ENCODE results near the gene CABCOCO1. TPM values are rescaled to one million over a fixed set of nuclear protein-coding genes. Genes with fewer than 3 reads are reported as not detected.

The CABCOCO1 gene
- total RNA-seq, 1 experiment from 2014 or later: 0.91 TPM

DNA sequence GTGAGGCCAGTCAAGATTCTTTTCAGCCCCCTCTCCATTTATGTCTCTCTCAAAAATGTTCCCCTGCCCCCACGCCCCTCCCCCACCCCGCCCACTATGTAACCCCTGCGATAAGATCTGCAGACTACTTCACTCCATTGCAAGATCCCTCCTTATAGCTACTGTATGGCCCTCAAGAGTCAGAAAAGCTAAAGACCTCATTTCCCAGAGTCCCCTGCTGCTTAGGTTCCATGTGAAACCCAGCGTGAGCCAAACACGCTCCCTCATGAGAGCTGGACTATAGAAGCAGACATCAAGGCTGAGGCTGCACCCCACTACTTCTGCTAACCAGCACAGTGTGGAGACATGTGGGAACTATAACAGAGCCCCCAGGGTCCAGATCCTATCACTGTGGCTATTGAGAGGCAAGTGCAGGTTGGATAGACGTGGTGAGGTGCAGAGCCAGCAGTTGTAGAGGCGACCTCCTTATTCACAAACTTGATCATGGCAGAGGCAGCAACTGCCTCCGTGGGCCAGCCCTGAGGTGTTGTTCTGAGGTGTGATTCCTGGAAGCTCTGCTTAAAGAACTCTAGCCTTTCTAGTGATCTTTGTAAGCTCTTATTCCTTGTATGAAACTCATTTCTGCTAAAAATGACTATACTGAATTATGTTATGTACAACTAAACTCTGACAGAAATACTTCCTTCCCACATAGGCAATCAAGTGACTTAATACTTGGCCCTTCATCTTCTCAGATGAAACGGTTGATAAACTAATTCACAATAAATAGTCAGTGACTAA is 121.8 kb downstream of the CABCOCO1 start:
- no peak for DNase-seq (ENCODE audit: low spot score)

DNA sequence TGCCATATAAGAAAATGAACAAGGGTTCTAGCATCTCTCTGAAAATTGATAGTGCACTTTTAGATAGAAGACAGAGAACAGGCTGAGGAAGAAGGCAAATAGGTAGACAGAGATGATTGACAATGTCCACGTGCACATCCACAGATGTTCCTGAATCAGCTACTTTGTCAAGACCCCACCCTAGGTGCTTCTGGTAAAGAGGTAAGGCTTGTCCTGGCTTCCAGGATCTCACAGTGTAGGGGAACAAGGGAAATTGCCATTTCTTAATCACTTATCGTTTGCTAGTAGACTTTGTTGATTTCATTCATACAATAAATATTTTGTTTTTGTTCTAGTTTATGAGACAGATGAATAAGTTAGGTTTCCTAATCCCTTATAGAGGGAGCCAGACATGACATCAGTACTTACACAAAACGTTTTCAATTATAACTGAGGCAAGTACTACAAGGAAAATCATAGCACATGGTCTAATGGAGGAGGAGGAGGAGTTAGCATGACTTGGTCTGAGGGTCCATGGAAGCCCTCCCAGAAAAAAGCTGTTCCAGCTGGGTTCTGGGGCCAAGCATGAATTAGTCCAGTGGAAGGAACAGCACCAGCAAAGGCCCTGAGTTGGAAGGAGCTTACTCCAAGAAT is 122.9 kb downstream of the CABCOCO1 start:
- no peak for DNase-seq (ENCODE audit: low spot score)

DNA sequence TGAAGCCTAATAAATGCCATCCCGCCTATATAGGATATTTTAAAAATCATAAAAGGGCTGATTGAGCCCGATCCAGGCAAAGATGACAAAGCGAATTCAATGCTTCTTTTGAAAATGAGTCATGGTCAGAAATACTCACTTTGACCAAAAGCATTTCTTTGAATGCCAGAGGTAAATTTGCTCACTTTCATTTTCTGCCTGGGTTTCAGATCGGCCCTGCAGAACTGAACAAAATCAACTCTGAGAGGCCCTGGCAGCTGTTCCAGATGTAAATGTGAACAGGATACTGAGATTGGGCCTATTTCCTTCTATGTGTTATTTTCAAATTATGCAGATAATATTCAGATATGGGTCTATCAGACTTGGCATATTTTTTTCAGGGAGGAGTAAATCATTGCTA is 124.0 kb downstream of the CABCOCO1 start:
- DNase-seq (ENCODE audit: low spot score): peak; percentile 71

DNA sequence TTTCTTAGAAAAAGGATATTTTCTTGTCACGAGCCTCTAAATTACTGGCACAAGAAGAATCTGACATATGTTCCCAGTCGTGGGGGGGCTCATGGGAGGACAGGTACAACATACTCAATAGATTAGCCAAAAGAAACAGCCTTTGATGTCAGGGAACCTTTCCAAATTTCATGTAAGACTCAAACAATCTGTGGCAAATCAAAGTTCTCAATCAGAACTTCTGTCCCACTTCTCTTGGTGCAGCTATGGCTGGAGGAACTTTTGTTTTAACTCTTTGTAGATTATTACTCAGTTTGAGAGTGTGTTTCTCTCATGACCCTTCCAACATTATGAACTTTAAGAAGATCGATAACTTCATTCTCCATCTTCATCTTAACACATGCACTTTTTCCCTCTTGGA is 124.4 kb downstream of the CABCOCO1 start:
- no peak for DNase-seq (ENCODE audit: low spot score)

DNA sequence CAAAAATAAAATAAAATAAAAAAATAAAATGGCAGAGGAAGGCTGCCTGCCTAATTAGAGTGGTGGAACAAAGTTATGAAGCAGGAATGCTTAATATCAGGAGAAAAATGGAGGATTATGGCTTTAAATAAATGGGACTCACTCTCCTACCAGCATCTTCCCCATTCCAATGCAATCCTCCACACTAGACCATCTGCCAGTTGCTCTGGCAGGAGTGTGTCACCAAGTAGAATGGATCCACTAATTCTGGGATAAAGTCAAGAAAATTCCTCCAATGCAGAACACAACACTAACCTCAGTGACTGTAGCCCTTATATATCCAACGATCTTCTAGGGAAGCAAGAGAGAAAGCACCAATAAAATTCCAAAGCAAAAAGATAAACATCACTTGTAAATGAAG is 126.3 kb downstream of the CABCOCO1 start:
- no peak for DNase-seq (ENCODE audit: low spot score)

DNA sequence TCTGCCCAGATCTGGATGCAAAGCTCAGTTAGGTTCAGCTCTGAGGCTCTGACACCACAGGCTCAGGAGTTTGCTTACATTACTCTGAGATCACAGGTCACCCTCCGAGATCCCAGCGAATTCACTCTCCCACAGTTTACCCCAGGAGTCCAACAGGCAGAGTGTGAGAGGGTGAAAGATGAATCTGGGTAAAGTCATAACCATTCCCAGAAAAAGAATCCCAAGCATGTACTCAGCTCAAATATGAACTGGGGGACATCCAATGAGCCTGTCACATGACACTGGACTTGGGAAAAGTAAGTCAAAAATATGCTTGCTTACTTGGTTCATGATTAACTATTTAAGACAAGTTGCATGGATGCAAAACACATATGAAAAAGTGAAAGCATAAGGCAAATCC is 128.5 kb downstream of the CABCOCO1 start:
- no peak for DNase-seq (ENCODE audit: low spot score)

DNA sequence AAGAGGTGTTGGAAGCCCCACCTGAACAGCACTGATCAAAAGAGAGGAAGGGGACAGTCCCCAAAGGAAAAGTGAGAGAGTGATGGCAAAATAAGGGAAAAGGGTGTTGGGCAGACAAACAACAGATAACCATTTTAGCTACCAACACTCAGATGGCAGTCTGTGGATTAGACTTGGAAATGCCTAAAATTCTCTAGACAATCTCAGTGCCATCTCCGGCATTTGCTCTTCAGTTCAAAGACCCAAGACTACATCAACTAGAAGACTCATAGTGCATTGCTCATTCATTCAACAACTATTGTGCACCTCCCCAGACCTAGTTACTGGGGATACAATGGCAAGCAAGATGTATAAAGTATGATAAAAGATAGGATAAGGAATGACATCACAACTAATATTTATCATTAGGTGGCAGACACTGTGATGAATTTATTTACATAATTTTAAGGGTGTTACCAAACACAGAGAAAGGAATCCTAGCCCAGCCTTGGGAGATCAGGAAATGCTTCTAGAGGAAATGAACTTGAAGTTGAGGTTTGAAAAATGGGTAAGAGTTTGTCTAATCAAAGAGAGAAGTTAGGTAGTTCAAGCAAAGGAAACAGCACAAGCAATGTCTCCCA is 129.5 kb downstream of the CABCOCO1 start:
- no peak for DNase-seq (ENCODE audit: low spot score)

DNA sequence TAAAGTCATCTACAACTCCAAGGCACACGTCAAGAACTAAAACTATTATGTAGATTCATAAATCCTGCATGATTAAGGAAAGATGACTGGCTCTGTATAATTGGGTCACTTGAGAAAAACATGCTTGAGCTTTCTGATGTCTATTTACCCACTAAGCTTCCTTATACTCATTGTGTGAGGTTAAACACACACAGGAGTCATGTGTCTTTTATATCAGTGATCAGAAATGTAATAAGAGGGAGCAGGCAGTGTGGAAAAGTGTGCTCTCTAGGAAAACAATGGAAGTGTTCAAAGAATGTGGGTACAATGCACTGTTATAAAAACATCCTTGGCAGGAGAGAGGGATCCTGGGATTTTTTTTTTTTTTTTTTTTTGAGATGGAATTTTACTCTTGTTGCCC is 130.2 kb downstream of the CABCOCO1 start:
- no peak for DNase-seq (ENCODE audit: low spot score)

DNA sequence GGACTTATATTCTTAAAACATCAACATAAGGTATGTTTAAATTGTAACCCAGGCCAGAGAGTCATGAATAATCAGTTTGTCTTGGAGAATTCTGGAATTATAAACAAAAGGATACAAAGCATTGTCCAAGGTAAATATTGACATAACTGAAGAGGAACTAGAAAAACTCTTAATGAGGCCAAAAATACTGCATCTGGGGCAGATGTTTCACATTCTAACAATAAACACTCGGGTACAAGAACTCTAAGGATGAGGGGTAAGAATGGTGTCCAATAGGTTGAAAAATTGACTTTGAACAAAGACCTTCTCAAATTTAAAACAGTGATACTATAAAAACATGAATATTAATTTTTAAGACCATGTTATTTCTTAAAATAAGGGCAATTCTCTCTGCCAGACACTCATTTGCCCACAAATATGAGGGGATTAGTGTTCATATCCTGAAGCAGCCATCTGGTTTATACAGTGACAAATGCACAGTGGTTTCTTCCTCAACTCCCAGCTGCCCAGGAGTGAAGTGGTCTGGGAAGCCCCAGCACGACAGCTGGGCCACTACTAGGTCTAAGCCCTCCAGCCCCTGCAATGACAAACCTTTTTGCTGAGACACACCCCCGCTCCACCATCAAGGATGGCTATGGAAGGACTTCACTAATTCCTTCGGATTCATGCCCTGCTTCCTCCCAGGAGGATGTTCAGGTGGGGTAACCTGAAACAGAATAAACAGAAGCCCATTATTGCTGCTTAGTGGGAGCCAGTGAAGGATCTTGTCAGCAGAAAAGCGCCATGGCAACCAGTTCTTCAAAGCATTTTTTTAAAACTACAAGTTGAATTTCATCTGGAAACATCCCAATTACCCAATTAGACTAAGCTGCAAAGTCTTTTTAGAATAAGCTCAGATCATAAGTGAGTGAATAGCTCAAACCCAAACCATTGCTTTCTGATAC is 131.3 kb downstream of the CABCOCO1 start:
- peak; percentile 34 for DNase-seq (ENCODE audit: low spot score)

DNA sequence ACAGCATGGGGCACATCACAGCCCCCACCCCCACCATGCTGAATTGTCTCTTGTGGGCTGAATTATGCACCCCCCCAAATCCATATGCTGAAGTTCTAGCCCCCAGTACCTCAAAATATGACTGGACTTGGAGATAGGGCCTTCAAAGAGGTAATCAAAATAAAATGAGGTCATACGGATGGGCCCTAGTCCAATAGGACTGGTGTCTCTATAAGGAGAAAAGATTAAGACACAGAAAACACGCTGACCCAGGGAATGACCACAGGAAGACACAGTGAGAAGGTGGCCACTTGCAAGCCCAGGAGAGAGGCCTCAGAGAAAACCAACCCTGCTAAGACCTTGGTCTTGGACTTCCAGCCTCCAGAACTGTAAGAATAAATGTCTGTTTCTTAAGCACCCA is 132.4 kb downstream of the CABCOCO1 start:
- no peak for DNase-seq (ENCODE audit: low spot score)

DNA sequence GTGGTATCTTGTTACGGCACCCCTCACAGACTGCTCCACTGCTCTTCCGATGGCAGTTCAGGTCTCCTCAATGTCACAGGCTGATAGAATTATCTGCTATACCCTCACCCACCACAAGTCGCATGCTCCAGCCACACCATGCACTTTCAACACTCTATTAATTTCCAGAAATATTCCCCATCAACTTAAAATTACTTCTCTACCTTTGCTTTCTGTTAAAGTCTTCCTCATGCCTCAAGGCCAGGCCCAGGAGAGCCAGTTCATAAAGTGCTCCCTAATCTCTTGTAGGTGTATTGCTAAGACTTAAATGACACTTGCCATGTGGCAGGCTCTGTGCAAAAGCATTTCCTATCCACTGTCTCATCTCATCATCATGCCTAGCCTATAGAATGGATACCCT is 132.8 kb downstream of the CABCOCO1 start:
- no peak for DNase-seq (ENCODE audit: low spot score)

DNA sequence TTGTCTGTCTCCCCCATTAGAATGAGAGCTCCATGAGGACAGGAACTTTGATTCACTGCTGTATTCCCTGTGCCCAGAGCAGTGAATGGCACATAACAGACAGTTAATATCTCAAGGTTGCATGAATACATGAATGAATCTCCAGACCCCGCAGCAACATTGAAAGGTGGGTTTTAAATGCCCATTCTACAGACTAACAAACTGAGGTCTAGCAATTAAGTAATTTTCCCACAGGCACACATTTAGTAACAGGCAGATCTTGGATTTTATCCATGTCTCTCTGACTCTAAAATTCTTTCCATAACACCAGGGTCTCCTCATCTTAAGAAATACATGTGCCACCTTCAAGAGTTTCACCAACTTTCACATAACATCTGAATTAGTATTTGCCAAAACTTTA is 134.1 kb downstream of the CABCOCO1 start:
- no peak for DNase-seq (ENCODE audit: low spot score)

DNA sequence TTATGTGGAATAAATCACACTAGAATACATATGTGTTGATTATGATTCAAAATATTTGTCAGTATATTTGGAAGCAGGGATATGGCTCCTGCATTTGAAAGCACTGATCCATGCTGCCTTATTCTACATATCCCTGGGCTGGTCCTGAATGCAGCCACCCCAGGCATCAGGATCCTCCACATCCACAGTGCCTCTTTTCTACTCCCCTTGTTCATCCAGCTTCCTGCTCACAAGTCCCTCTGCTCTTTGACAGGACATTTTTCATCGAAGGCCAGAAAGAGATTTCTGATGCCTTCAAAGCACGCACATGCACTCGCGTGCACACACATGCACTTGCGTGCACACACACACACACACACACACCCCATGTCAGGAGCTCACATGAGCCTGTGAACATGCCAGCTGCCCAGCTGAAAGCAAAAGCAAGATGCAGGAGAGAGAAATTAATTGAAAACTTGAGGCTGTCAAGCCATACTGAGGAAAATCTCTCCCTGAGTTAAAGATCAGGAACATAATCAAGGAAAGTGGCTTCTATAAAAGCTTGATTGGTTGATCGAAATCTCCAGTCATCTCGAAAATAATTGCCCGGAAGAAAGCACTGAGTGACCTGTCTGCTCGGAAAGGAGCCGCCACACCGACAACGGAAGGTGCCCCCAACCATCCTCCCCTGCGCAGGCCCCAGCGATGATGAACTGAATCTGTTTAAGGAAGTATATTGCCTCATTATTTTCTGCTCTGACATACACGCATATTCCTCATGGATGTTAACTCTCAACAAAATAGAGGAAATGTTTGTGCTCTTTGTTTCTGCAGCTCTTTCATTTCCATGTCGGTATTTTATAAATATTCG is 134.8 kb downstream of the CABCOCO1 start:
- no peak for DNase-seq (ENCODE audit: low spot score)

DNA sequence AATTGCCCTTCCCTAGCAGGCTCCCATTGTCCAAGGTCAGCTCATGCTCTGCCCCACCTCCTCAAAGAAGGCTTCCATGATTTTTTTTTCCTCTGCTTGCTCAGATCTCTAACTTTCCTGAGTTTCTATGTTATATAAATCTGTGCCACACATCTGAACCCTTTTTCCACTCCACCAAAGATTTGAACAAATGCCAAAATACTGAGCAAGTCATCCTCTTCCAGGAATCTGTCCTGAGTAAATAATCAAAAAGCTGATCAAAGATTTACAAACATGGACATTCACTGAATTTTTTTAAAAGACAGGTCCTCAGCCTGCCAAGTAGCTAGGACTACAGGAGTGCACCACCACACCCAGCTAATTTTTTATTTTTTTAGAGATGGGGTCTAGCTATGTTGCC is 136.0 kb downstream of the CABCOCO1 start:
- no peak for DNase-seq (ENCODE audit: low spot score)

DNA sequence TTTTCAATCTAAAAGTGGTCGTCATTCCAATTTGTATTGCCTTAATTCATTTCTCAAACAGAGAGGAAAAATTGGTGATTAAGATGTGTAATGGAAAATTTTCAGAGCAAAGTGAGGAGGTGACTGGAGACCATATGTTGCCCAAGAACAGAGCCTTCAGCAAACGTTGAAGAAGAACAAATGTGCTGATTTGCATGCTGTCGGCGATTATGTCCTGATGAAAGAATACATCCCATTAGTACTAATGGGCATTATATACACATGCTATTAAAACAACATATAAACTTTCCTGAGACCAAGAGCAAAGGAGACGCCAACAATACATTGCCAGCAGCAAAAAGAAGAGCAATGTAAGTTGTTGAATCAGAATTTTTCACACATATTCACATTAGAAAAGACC is 138.8 kb downstream of the CABCOCO1 start:
- no peak for DNase-seq (ENCODE audit: low spot score)

DNA sequence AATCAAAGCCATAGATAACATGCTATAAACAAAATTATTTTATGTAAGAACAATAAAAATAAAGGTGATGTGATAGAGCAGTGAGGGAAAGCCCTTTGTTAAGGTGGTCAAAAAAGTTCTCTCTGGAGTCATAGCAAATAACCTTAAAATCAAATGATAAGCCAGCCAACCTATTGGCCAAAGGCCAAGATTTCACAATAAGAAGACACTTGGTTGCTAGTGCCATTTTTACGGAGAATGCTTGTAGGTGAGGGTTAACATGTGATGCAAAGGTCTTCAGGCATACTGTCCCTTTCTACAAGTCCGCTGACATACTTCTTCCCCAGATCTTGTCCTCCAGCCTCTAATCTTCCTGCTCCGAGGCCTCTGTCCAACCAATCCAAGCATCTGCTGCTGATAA is 140.5 kb downstream of the CABCOCO1 start:
- no peak for DNase-seq (ENCODE audit: low spot score)

DNA sequence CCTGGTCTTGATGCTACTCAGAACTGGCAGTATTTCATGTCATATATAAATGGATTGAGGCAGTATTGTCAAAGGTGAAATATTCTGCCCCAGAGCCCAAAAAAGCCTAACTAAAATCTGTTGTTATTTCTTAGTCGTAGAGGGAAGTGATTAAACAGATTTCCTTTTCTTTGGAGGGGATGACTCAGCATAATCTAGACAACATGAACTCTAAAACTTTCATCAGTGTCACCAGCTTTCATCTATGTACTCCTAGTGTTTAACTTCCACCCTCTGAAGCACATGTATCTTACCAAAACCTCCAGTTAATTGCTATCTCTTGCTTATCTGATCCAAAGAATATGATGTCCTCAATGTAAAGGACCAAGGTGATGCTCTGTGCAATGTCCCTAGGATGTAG is 141.7 kb downstream of the CABCOCO1 start:
- no peak for DNase-seq (ENCODE audit: low spot score)

DNA sequence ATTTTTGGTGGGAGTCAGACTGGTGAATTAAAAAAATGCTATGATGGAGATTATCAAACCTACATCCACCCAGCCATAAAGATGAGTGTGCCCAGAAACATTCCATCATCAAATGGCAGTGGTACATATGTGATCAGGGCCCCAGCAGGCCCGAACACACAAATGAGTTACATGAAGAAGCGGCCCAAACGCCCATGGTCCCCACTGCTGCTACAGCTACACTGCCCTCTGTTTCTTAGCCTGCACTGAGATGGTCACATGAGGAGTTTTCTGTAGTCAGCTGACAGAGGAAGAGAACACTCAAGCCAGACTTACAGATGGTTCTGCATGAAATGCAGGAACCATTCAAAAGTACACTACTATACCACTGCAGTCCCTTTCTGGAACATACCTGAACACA is 142.4 kb downstream of the CABCOCO1 start:
- no peak for DNase-seq (ENCODE audit: low spot score)

DNA sequence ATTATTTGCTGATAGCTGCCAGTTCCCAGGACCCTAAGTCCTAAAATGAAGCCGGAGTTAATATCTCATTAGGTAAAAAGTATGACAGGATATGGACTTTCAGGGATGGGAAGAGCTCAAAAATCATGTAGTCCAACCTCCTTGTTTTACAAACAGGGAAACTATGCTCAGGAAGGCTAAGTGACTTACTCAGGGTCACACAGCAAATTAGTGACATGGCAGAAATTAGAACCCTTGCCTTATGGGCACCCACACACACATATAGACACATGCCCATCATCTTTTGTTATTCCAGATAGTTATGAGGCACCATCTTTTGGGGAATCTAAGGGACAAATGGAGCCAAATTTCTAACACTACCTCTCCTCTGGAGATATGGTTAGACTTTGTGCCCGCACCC is 147.5 kb downstream of the CABCOCO1 start:
- DNase-seq (ENCODE audit: low spot score): no peak

DNA sequence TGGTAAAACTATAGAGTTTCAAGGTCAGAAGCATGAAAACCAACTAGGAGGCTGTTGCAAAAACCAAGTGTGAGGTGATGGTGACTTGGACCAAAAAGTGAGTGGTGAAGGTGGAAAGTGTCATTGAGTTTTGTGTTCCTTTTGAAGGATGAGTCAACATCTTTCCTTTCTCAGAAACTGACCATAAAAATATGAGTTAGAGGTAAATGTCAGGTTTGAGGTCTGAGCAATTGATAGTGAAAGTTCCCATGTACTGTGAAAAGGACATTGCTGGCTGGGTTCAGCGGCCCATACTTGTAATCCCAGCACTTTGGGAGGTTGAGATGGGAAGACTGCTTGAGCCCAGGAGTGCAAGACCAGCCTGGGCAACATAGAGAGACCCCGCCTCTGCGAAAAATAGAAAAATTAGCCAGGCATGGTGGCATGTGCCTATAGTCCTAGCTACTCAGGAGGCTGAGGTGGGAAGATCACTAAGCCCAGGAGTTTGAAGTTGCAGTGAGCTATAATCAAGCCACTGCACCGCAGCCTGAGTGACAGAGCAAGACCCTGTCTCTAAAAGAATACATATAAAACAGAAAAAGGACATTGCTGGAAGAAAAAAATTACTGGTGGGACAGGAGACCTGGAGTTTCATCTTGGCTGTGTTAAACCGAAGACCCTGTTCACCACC is 149.5 kb downstream of the CABCOCO1 start:
- DNase-seq (ENCODE audit: low spot score): no peak

DNA sequence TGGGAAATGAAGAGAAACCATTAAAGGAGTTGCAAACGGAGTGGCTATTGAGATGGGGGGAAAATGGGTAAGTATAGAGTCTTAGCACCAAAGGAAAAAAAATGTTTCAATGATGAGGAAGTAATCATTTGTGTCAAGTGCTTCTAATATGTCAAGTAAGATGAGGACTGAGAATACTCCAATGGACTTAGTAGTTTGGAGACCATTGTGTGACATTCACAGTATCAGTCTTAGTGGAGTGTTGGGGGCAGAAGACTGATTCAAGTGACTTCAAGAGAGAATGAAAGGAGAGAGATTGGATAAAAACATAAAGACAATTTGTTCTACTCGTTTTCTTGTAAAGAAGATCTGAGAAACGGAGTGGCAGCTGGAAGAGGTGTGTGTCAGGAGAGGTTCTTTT is 150.2 kb downstream of the CABCOCO1 start:
- no peak for DNase-seq (ENCODE audit: low spot score)

Data from H4 (cell line).